Globus pallidus (tissue), 1 donor: Measurements from ENCODE around the gene MYH10.

Experiments used
- DNase-seq: peaks from one replicate; pipeline ENCODE4 v3.0.0-alpha.2; 2015; ENCODE audit warnings: low spot score

Gene MYH10

DNA sequence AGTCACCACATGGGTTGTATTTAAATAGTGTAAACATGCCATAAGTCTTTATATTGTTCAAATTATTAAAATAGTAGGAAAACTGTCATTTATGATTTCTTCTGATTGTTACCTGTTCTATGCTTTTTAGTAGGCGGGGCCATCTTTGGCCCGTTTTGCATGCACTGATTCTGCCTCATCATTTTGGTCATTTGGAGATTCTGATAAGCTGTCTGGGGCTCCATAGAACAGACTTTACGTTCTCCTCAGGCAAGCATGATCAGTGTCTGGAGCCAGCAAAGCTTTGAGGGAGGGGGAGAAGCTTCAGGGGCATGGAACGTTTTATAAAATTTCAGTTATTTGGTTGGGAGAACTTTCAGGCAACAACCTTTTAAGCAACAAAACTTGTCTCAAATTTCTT lies 186.0 kb downstream of the MYH10 start:
- no peak for DNase-seq

DNA sequence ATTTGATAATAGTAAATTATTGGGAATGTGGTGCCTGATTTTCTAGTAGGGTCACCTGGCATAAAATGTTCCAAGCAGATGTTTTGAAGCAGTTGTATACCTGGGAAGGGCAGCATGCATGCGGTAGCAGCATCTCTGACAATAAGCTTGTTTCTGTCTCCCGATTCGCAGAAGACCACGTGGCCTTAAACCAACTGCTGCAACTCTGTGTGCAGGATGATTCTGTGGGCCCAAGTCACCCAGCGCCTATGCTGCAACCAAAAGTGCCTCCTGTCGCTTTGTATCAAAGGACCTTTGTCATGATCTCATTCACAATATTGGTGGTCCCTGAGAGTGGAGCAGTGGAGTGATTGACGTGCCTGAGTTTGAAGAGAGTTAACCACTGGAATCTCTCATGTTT lies 186.8 kb downstream of the MYH10 start:
- no peak for DNase-seq

DNA sequence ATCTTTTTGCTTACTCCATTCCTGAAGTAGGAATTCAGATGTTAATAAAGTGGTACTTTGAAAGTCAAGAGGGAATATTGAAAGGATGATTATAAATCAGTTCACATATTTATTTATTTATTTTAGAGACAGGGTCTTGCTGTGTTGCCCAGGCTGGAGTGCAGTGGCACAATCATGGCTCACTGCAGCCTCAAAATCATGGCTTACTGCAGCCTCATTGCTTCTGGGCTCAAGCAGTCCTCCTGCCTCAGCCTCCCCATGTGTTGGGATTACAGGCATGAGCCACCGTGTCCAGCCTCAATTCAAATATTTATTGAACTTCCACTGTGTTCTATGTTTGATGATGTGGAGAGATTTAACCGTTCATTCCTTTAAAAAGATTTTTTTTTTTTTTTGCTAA lies 188.2 kb downstream of the MYH10 start:
- no peak for DNase-seq

DNA sequence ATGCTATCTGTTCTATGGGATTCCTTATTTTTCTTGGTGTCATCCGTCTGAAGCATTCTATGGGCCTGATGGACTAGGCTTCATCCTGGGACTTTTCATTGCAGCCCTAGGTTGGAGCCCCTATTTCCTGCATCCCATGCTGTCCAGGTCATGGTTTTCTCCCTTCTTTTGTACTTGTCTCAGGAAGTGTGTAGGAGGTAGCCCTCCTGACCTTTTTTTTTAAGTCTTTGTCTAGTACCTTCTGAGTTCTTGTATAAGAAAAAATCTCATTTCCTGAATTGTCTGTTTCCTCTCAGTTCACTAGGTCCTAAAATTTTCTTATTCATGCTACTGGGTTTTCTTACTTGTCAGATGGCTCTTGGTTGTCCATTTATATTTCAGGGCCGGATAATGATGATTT lies 188.8 kb downstream of the MYH10 start:
- DNase-seq, result no peak

DNA sequence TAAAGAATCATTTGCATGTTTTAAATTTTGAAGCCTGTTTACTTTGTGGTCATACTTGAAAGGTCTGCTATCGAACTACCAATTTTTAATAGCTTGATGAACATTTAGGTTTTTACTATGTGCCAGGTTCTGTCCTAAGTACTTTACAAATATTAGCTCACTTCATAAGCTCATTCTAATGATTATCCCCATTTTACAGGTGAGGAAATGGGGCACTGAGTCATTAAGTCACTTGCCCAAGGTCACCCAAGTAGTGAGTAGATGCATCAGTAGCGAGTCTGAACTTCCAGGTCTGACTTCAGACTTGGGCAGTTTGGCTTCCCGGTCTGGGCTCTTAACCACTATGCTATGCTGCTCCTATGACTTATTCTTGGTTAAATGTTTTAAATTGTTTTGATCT lies 190.8 kb downstream of the MYH10 start:
- DNase-seq, result no peak

DNA sequence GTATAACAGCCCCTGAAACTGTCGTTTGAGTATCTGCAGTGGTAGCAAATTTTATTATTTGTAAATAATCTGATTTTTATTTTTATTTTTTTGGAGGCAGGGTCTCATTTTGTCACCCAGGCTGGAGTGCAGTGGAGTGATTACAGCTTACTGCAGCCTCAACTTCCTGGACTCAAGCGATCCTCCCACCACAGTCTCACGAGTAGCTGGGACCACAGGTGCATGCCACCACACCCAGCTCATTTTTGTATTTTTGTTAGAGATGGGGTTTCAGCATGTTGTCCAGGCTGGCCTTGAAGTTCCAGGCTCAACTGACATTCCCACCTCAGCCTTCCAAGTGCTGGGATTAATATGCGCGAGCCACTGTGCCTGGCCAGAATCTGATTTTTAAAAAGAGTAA lies 192.1 kb downstream of the MYH10 start:
- DNase-seq, result no peak

DNA sequence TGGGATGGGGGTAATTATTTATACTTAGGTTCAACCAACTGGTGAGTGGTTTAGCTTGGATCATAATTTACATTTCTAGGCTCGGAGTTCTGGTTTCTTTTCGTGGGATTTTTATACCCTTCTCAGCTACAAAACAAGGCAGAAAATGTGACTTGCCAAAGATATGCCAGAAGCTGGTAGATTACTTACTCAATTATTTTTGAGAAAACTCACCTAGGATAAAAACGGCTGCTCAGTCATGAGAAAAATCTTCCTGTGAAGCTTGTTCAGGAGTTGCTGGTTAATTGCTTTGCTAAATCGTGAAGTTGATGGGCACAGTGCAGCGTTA lies 193.7 kb downstream of the MYH10 start:
- no peak for DNase-seq

DNA sequence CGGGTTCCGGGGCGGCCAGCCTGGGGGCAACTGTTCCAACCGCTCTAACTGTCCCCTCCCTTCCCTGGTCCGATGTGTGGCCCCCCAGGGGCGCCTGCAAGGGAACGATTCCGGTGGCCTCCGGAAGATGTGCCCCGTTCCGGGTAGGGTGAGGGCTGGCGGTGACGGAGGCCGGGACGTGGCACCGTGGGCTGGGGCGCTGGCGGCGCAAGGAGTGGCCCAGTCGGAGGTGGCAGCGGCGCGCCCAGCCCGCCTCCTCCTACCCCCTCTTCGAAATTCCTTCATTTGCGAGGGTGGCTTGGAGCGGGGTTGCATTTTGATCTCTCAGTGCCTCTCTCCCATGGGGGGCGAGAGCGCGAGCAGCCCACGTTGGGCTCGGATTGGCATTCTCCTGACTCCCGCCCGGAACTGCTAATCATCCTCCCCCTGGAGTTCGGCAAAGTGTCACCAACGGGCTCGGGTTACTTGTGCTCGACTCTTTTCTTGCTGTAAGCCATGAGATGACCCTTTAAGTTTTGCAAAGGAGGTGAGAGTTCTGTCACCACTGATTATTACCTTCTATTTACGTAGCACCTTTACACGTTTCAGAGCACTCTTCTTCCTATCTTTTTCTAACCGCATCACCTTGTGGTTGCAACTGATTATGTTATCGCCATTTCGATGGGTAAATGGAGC lies 194.2 kb downstream of the MYH10 start:
- DNase-seq, result no peak

DNA sequence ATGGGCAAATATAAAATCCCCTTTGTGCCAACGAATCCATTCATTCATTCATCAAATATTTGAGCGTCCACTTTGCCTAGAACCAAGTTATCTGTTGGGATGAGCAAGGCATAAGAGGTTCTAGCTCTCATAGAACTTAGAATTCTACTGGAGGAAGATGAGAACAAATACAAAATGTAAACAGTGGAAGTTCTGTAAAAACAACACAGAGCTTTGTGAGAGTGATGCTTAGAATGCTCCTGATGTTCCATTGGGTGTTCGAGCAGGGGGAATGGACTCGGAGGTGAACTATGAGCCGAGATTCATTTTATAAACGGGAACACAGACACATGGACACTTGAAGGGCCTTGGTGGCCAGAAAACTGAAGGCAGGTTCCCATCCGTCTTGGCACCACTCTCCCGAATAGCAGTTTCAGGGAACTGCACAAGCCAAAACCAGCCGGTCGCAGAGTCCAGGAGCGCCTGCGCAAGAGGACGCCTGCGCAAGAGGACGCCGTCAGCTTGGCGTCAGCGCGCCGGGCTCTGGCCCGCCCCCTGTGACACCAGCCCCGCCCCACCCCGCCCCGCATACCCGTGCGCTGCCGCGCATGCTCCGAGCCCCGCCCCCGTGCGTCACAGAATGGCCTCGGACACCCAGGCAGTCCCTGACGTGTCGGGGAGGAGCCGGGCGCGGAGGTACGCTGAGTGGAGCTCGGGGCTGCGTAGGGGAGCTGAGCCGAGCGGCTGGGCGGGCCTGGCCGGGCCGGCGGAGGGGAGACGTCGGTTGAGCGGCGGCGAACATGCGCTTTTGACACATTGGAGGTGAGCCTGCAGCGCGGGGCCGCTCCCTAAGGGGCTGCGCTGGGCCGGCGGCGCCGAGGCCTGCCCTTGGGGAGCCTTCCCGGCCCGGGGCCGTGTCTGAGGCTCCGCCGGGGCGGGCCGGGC lies 195.0 kb downstream of the MYH10 start, which contains the start of gene NDEL1:
NDEL1 (plus strand) TSS at position 640 of the 924 bp plus-strand sequence. CDS start 8,388 bp downstream, outside the sequence.
- DNase-seq, result peak; percentile 98

DNA sequence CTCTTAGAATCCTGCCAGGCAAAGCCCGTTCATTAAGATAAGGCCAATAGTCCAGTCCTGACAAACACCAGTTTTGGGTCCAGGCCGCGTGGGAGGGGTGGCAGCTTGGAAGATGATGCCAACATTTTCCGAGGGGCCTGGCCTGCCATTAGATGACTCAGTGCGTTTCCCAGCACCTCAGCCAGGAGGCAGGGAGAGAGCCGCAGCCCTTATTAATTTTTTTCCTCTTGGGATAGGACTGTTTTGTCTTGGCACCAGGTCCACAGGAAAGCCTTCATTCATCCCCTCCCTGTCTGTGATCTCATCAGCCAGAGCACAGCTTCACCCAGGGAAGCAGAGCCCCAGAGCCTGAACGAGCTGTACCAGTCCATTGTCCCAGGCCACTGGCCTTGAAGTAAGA lies 199.6 kb downstream of the MYH10 start:
- DNase-seq, result no peak

DNA sequence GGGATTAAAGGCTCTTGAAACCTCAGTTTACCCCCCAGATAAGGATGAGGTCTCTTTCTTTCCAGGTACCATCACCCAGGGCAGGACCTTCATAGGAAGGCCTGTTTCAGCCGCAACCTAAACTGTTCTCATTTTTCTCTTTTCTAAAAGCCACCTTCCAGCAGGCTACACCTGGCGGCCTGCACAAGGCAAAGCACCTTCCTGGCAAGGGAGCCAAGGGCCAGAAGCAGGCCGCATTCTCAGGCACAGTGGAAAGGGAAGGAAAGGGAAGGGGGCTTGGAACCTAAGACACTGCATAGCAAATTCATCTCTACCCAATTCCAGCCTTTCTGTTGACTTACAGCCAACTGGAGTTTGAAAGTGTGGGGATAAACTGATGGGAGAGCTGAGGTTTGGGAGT lies 203.7 kb downstream of the MYH10 start:
- DNase-seq, result no peak

DNA sequence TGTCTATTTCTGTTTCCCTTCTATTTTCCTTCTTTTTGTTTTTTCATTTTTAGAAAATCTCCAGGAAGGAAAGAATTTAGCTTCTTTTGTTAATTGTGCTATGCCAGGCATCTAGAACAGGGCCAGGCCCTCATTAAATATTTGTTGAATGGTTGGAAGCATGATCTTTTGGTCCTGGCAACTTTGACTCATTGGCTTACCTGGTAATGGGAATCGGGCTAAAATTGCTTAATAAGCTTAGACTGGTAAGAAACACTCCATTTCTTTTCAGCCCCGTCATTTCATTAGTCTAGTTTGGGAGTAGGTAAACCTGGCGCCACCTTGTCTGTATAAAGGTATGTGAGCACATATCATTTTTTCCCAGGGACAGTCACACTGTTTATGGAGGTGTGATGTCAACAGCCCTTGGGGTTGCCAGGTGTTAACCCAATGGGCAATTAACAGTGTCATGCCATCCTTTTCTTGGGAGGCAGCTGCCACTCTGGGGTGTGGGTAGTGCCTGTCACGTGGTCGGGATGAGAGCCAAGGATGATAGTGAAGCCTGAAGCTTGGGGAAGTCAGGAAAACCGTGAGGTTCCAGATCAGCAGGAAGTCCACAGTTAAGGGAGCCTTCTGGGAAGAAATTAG lies 204.3 kb downstream of the MYH10 start:
- no peak for DNase-seq
